ENCODE measurements around the gene TBX3.

DNA sequence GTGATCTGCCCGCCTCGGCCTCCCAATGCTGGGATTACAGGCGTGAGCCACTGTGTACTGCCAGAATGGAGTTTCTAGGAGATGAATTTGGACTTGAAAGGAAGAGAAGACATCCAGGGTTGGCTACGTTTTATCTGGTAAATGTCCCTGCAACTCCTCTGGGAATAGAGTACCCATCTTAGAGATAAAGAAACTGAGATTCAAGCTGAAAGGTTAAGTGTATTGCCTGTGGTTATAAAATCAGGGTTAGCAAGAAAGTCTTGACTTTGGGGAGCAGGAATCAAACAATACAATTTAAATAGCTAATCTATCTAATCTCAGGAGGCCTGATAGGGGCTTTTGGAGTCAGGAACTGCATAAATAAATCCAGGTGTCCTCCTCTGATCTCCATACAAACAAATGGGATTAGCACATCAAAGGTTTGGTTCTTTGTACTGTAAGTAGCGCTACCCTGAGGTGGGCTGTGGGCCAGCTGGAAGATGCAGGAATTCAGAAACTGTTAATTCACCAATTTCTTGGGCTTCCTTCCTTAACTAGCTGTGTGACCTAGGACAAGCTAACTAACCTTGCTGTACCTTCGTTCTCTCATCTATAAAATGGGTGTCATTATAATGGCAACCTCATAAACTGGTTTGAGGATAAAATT lies 45.1 kb downstream of the TBX3 start:
- TF ChIP-seq, protein P1, sequence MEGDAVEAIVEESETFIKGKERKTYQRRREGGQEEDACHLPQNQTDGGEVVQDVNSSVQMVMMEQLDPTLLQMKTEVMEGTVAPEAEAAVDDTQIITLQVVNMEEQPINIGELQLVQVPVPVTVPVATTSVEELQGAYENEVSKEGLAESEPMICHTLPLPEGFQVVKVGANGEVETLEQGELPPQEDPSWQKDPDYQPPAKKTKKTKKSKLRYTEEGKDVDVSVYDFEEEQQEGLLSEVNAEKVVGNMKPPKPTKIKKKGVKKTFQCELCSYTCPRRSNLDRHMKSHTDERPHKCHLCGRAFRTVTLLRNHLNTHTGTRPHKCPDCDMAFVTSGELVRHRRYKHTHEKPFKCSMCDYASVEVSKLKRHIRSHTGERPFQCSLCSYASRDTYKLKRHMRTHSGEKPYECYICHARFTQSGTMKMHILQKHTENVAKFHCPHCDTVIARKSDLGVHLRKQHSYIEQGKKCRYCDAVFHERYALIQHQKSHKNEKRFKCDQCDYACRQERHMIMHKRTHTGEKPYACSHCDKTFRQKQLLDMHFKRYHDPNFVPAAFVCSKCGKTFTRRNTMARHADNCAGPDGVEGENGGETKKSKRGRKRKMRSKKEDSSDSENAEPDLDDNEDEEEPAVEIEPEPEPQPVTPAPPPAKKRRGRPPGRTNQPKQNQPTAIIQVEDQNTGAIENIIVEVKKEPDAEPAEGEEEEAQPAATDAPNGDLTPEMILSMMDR (IDR thresholded peaks at IDR 0.05; ENCODE audit: poor library complexity, severe bottlenecking): no peak
- no peak for TF ChIP-seq POLR2AphosphoS5 (IDR thresholded peaks at IDR 0.05)
- TF ChIP-seq, protein P2, sequence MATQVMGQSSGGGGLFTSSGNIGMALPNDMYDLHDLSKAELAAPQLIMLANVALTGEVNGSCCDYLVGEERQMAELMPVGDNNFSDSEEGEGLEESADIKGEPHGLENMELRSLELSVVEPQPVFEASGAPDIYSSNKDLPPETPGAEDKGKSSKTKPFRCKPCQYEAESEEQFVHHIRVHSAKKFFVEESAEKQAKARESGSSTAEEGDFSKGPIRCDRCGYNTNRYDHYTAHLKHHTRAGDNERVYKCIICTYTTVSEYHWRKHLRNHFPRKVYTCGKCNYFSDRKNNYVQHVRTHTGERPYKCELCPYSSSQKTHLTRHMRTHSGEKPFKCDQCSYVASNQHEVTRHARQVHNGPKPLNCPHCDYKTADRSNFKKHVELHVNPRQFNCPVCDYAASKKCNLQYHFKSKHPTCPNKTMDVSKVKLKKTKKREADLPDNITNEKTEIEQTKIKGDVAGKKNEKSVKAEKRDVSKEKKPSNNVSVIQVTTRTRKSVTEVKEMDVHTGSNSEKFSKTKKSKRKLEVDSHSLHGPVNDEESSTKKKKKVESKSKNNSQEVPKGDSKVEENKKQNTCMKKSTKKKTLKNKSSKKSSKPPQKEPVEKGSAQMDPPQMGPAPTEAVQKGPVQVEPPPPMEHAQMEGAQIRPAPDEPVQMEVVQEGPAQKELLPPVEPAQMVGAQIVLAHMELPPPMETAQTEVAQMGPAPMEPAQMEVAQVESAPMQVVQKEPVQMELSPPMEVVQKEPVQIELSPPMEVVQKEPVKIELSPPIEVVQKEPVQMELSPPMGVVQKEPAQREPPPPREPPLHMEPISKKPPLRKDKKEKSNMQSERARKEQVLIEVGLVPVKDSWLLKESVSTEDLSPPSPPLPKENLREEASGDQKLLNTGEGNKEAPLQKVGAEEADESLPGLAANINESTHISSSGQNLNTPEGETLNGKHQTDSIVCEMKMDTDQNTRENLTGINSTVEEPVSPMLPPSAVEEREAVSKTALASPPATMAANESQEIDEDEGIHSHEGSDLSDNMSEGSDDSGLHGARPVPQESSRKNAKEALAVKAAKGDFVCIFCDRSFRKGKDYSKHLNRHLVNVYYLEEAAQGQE (IDR thresholded peaks at IDR 0.05; ENCODE audit: borderline replicate concordance): no peak
- TF ChIP-seq SMC3 (conservative IDR thresholded peaks at IDR 0.05; ENCODE audit: poor library complexity): no peak
- TF ChIP-seq EZH2 (IDR thresholded peaks at IDR 0.05; ENCODE audit: borderline replicate concordance, insufficient read depth, low read length, poor library complexity, severe bottlenecking): no peak
- no peak for TF ChIP-seq RAD21 (conservative IDR thresholded peaks at IDR 0.05)
